CD4-positive, CD25-positive, alpha-beta regulatory T cell (primary cell): ENCODE results near the gene LHPP. TPM values are rescaled to one million over a fixed set of nuclear protein-coding genes. Genes with fewer than 3 reads are reported as not detected.

ENCODE experiments used
- ATAC-seq, 2 donors: fragments of 150-1000 bp; cut with Tn5 transposase; one replicate each; pipeline ENCODE4 v1.10.0; 2021; ENCODE audit warnings: low read depth in 2 of 2, moderate number of reproducible peaks in 2 of 2, moderate library complexity in 1 of 2
- DNase-seq, 3 donors: peaks; one replicate each; pipeline versions ENCODE4 v3.0.0 to v3.0.0-alpha.2; 2012 to 2022; ENCODE audit warnings: mixed read lengths in 1 of 3
- H3K27ac ChIP-seq: one replicate; pipeline ENCODE4 v1.7.0; 2013; ENCODE audit warnings: mild to moderate bottlenecking, low read length; ENCODE audit not compliant: insufficient read depth, poor library complexity, severe bottlenecking
- H3K27me3 ChIP-seq: one replicate; pipeline ENCODE4 v1.7.0; 2013; ENCODE audit warnings: low read length; ENCODE audit not compliant: control insufficient read depth, insufficient read depth
- H3K36me3 ChIP-seq: one replicate; pipeline ENCODE4 v1.7.0; 2013; ENCODE audit warnings: mild to moderate bottlenecking, low read length, moderate library complexity; ENCODE audit not compliant: control insufficient read depth, insufficient read depth
- H3K4me1 ChIP-seq: 2 replicates; pipeline ENCODE4 v1.7.0; 2013; ENCODE audit warnings: mild to moderate bottlenecking, low read length; ENCODE audit not compliant: insufficient read depth, control insufficient read depth, poor library complexity, severe bottlenecking
- H3K4me3 ChIP-seq: one replicate; pipeline ENCODE4 v1.7.0; 2013; ENCODE audit warnings: low read depth, mild to moderate bottlenecking, low read length, moderate library complexity
- H3K9me3 ChIP-seq, 2 experiments: 1 replicate in 1 of 2; 2 replicates in 1 of 2; pipeline ENCODE4 v1.7.0; 2013; ENCODE audit warnings: low read length in 2 of 2, mild to moderate bottlenecking in 1 of 2, moderate library complexity in 1 of 2; ENCODE audit not compliant: control insufficient read depth in 2 of 2
- H3K27ac Mint-ChIP-seq, 3 donors: one replicate each; pipeline ENCODE4 v1.8.0; 2020 to 2022; ENCODE audit warnings: mild to moderate bottlenecking in 3 of 3, mixed read lengths in 3 of 3, moderate library complexity in 2 of 3
- H3K27me3 Mint-ChIP-seq: one replicate; pipeline ENCODE4 v1.8.0; 2022; ENCODE audit warnings: mild to moderate bottlenecking, mixed read lengths
- H3K36me3 Mint-ChIP-seq: one replicate; pipeline ENCODE4 v1.8.0; 2020; ENCODE audit warnings: mixed read lengths
- H3K4me1 Mint-ChIP-seq, 4 donors: one replicate each; pipeline ENCODE4 v1.8.0; 2020 to 2022; ENCODE audit warnings: mixed read lengths in 4 of 4, mild to moderate bottlenecking in 1 of 4
- H3K4me3 Mint-ChIP-seq, 4 donors: one replicate each; pipeline ENCODE4 v1.8.0; 2020 to 2022; ENCODE audit warnings: mild to moderate bottlenecking in 4 of 4, mixed read lengths in 4 of 4, moderate library complexity in 3 of 4
- H3K9me3 Mint-ChIP-seq, 7 donors: one replicate each; pipeline ENCODE4 v1.8.0; 2020 to 2022; ENCODE audit warnings: mixed read lengths in 7 of 7, mild to moderate bottlenecking in 3 of 7, moderate library complexity in 2 of 7
- polyA plus RNA-seq, 4 donors: library from polyadenylated mRNA; unstranded; fragments of 300-500 nt; fragmentation: Illumina TruSeq; gene quantifications; one replicate each; pipeline ENCODE4 v1.2.3, GENCODE V29; 2021
- total RNA-seq: library from RNA; stranded (reverse); gene quantifications from one replicate; pipeline ENCODE4 v1.2.3, GENCODE V29; 2022

LHPP gene
- total and polyA plus RNA-seq, 5 donors from 2014 or later = 20.1 to 29.2 (median 25.0) TPM

DNA sequence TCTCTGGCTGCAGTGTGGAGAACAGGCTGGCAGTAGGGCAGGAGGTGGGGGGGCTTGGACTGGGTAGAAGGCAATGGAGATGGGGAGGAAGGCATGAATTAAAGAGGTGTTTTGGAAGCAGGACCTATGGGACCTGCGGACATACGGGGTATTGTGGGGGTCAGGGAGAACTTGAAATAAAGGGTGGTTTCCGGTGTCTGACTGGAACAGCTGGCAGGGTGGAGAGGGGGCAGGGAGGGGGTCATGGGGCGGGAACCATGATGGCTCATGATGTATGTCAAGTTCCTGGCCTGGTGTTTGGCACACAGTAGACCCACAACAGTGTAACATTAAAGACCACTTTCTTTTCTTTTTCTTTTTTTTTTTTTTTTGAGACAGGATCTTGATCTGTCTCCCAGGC is 5.5 kb downstream of the LHPP start:
- Histone ChIP-seq H3K9me3 (no peaks in the 10 kb centered on the region), H3K4me1 (peaks cover 25% of the 10 kb centered on the region), H3K4me3 (no peak overlapping the region), H3K27ac (no peak overlapping the region), H3K27me3 (no peaks in the 10 kb centered on the region), H3K36me3 (peaks cover 5% of the 10 kb centered on the region)
- Mint-ChIP-seq H3K9me3 (peaks cover 0 to 1% (median 0%) of the 10 kb centered on the region in 7 donors), H3K4me3 (peak overlapping the region in 1 of 4 donors; percentile 46), H3K27ac (peak overlapping the region in 1 of 3 donors; percentile 34), H3K4me1 (peaks cover 19 to 43% (median 21%) of the 10 kb centered on the region in 4 donors), H3K27me3 (no peaks in the 10 kb centered on the region), H3K36me3 (peaks cover 9% of the 10 kb centered on the region)
- no peak for DNase-seq
- no peak for ATAC-seq

DNA sequence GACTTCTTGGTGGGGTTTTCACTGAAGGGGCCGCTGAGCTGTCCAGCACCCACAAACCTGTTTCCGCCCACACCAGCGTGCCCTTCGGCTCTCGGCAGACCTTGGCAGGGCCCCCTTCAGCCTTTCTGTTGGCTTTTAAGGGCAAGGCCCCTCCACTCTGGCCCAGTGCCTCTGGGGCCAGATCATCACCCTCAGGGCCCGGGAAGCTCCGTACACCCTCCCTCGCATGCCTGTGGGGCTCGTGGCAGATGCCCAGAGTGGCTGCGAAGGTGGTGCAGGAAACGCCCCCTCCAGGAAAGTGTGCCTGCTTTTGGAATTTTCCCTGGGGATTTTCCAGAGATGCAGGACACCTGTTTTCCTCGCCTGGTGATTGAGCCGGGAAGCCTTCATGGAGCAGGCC is 7.0 kb downstream of the LHPP start:
- ATAC-seq (no peak), DNase-seq (no peak)
- Histone ChIP-seq H3K27ac (no peak overlapping the region), H3K9me3 (no peaks in the 10 kb centered on the region), H3K36me3 (peaks cover 5% of the 10 kb centered on the region), H3K4me3 (no peak overlapping the region), H3K27me3 (no peaks in the 10 kb centered on the region), H3K4me1 (peaks cover 21% of the 10 kb centered on the region)
- no peak overlapping the region for H3K4me3 Mint-ChIP-seq
- peaks cover 9% of the 10 kb centered on the region for H3K36me3 Mint-ChIP-seq
- H3K4me1 Mint-ChIP-seq = peaks cover 19 to 35% (median 24%) of the 10 kb centered on the region in 4 donors
- H3K9me3 Mint-ChIP-seq = peaks cover 0 to 1% (median 0%) of the 10 kb centered on the region in 7 donors
- H3K27me3 Mint-ChIP-seq = no peaks in the 10 kb centered on the region
- H3K27ac Mint-ChIP-seq = peak overlapping the region in 1 of 3 donors; percentile 32

DNA sequence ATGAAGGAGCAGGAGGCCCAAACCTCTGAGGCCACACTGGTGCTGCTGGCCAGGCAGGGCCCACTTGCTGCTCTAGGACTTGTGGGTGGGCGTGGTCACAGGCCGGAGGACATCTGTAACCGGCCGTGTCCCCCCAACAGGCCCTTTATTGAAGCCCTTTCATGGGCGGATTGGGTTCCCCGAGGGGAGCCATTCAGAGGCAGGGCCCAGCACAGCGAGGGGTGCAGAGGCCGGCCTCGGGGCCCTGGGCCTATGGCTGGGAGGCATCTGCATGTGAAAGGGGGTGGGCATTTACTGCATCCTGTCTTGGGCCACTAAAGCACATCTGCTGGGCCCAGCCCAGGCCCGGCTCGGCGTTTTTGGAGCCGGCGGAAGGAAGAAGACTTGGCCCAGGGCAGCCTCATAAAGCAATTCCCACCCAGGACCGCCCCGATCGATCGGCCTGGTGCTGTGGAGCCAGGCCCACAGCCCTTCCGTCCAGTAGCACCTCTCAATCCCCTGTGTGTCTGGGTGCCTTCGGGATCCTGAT is 8.4 kb downstream of the LHPP start:
- H3K36me3 Mint-ChIP-seq = peaks cover 9% of the 10 kb centered on the region
- no peak overlapping the region for H3K4me3 Mint-ChIP-seq
- H3K9me3 ChIP-seq = no peaks in the 10 kb centered on the region
- H3K27ac Mint-ChIP-seq = no peak overlapping the region
- DNase-seq (no peak), ATAC-seq (no peak)
- no peaks in the 10 kb centered on the region for H3K9me3 Mint-ChIP-seq
- H3K36me3 ChIP-seq = peaks cover 5% of the 10 kb centered on the region
- H3K4me1 Mint-ChIP-seq = peaks cover 11 to 23% (median 16%) of the 10 kb centered on the region in 4 donors
- no peaks in the 10 kb centered on the region for H3K27me3 Mint-ChIP-seq
- no peaks in the 10 kb centered on the region for H3K27me3 ChIP-seq
- peaks cover 12% of the 10 kb centered on the region for H3K4me1 ChIP-seq
- no peak overlapping the region for H3K4me3 ChIP-seq
- H3K27ac ChIP-seq = no peak overlapping the region

DNA sequence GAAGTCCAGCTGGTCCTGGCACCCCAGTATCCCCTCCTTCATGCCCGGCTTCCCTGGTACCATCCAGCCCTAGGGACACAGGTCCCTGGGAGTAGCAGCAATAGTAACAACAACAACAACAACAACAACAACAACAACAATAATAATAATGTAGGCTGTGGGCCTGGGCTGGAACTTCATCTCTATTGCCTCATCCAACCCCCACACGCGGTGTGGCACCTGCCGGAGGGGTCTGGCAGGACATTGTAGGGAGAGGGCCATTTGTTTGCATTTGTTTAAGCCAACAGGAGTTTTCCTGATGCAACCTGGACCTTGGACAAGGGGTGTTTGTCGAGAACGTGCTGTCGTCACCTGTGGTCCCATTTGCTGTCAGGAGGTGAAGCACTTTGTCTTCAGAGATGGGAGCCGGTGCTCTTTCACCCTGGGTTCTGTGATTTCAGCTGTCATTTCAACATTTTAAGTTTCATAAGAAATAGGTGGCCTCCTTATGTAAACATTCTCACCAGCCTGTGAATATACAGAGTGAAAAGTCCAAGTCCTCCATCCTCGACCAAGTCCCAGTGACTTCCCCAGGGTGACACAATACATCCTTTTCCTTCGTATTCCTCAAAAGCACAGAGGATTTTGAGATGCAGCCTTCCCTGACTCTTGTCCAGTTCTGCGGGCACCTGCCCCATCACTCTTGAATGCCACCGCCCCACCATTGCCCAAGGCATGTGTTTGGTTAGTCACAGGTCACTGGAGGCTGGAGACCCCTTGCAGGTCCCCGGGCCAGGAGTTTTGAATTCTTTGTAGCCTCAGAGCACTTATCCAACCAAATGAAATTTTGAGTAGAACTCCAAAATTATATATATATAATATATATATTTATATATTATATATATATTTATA is 9.2 kb downstream of the LHPP start:
- Mint-ChIP-seq H3K27me3 (no peaks in the 10 kb centered on the region), H3K27ac (peak overlapping the region; percentile 20 to 77 (median 20))
- no peaks in the 10 kb centered on the region for H3K27me3 ChIP-seq

DNA sequence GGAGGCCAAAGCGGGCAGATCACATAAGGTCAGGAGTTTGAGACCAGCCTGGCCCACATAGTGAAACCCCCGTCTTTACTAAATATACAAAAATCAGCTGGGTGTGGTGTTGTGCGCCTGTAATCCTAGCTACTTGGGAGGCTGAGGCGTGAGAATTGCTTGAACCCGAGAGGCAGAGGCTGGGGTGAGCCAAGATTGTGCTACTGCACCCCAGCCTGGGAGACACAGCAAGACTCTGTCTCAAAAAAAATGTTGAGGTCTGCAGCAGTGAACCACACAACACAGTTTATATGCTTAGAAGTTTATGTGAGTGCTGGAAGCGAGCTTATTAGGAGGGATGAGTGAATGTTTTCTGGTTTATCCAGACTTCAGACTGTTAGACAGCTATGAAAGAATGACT is 10.4 kb downstream of the LHPP start:
- Mint-ChIP-seq H3K36me3 (peaks cover 9% of the 10 kb centered on the region), H3K4me3 (no peak overlapping the region), H3K4me1 (peaks cover 0 to 9% (median 5%) of the 10 kb centered on the region in 4 donors), H3K9me3 (no peaks in the 10 kb centered on the region), H3K27me3 (no peaks in the 10 kb centered on the region), H3K27ac (peak overlapping the region in 1 of 3 donors; percentile 66)
- peak in 1 of 2 donors; percentile 12 for ATAC-seq
- no peaks in the 10 kb centered on the region for H3K4me1 ChIP-seq
- H3K27ac ChIP-seq = no peak overlapping the region
- no peaks in the 10 kb centered on the region for H3K27me3 ChIP-seq
- DNase-seq = no peak
- H3K4me3 ChIP-seq = no peak overlapping the region
- H3K36me3 ChIP-seq = peaks cover 5% of the 10 kb centered on the region
- H3K9me3 ChIP-seq = no peaks in the 10 kb centered on the region

More for the DNA sequence above, 9.2 kb downstream of the LHPP start:
- ATAC-seq (no peak), DNase-seq (no peak)
- H3K36me3 ChIP-seq = peaks cover 5% of the 10 kb centered on the region
- H3K27ac ChIP-seq = no peak overlapping the region
- no peak overlapping the region for H3K4me3 ChIP-seq
- no peaks in the 10 kb centered on the region for H3K9me3 ChIP-seq
- Mint-ChIP-seq H3K4me3 (peak overlapping the region in 1 of 4 donors; percentile 8), H3K4me1 (peaks cover 5 to 15% (median 10%) of the 10 kb centered on the region in 4 donors), H3K9me3 (no peaks in the 10 kb centered on the region), H3K36me3 (peaks cover 9% of the 10 kb centered on the region)
- peaks cover 5% of the 10 kb centered on the region for H3K4me1 ChIP-seq

DNA sequence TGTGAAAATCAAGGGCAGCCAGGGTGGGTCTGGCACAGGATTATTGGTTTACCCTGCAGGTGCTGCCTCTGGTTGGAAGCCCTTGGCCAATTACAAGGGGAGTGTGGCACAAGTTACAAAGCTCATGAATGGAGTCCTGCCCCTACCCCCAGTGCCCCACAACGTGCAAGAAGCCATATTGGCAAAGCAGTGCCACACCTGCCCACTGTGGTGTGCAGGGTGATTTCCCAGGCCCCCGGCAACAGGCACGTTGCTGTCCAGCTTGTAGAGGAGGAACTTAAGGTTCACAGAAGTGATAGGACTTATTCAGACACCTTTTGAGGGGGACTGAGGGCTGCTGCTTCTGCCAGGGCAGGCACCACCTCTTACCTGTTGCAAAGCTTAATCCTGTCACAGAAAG is 11.4 kb downstream of the LHPP start:
- H3K4me1 Mint-ChIP-seq = peaks cover 0 to 9% (median 5%) of the 10 kb centered on the region in 4 donors
- peaks cover 5% of the 10 kb centered on the region for H3K36me3 ChIP-seq
- H3K27ac ChIP-seq = no peak overlapping the region
- no peaks in the 10 kb centered on the region for H3K9me3 ChIP-seq
- H3K4me1 ChIP-seq = no peaks in the 10 kb centered on the region
- H3K36me3 Mint-ChIP-seq = peaks cover 9% of the 10 kb centered on the region
- no peaks in the 10 kb centered on the region for H3K27me3 ChIP-seq
- no peaks in the 10 kb centered on the region for H3K27me3 Mint-ChIP-seq
- H3K4me3 Mint-ChIP-seq = no peak overlapping the region
- H3K9me3 Mint-ChIP-seq = no peaks in the 10 kb centered on the region
- H3K27ac Mint-ChIP-seq = no peak overlapping the region
- ATAC-seq (no peak), DNase-seq (no peak)
- no peak overlapping the region for H3K4me3 ChIP-seq

DNA sequence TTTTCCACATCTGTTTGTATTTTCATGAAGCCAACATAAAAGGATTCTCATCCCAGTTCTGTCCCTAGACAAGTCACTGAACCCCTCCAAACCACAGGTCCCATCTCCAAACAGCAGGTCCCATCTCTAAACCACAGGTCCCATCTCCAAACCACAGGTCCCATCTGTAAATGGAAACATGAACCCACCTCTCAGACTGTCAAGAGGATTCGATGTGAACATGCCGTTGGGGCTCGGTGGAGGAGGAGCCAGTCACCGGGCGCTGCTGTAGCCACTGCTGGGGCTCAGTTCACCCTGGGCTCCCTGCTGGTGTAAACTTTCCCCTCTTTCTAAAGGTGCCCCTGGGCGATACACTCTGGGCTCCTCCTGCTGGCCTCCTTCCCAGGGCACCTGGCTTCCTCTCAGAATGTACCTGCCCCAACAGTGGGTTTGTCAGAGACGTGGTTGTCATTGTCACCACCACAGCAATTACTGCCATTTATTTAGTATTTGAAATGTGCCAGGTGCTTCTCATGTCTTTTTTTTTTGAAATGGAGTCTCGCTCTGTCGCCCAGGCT is 13.0 kb downstream of the LHPP start:
- H3K9me3 Mint-ChIP-seq = no peaks in the 10 kb centered on the region
- H3K27ac ChIP-seq = no peak overlapping the region
- H3K27ac Mint-ChIP-seq = peak overlapping the region in 1 of 3 donors; percentile 85
- no peak overlapping the region for H3K4me3 ChIP-seq
- H3K9me3 ChIP-seq = no peaks in the 10 kb centered on the region
- DNase-seq (no peak), ATAC-seq (no peak)
- no peak overlapping the region for H3K4me3 Mint-ChIP-seq
- H3K27me3 ChIP-seq = no peaks in the 10 kb centered on the region
- no peaks in the 10 kb centered on the region for H3K4me1 ChIP-seq
- H3K4me1 Mint-ChIP-seq = peaks cover 0 to 9% (median 3%) of the 10 kb centered on the region in 4 donors
- no peaks in the 10 kb centered on the region for H3K27me3 Mint-ChIP-seq
- H3K36me3 ChIP-seq = peaks cover 5% of the 10 kb centered on the region
- H3K36me3 Mint-ChIP-seq = peaks cover 5% of the 10 kb centered on the region
